ENCODE data around the gene FTCDNL1. TPM values are rescaled to one million over a fixed set of nuclear protein-coding genes. Genes with fewer than 3 reads are reported as not detected.

FTCDNL1 gene
- total RNA-seq, 1 donor from 2014 or later: 3.0 TPM

DNA sequence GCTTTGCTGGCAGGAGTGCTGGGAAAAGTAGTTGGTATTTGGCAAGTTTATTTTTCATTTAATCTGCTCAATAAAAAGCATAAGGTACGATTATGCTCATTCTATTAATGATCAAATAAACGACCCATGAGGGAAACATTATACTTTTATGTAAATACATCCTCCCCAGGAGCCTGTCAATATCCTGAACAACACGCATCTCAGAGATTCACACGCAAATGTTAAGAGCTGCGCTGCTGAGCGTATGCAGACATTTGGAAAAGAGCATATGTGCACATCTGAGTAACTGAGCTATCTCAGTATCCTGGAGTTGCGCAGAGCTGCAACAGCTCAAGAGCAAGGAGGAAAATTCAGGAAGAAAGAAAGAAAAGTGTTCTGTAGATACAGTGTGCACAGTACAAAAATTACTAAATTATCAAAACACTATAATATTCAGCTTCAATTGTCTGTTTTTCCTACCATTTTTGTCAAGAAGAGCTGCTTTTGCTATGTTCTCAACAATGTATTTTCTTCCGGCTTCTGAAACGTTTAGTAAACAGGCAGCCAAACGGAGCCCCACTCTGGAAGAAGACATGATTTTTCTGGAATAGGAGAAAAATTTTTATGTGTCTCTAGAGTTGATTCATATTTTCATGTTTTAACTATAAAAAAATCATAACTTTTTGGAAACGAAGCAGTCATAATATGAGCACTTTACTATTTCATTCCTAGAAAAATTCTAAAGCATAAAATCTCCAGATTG lies 2.4 kb downstream of the FTCDNL1 start:
- intact Hi-C loops (cut with DNase I): no loop called here
- no peak for DNase-seq (ENCODE audit: missing footprints)

DNA sequence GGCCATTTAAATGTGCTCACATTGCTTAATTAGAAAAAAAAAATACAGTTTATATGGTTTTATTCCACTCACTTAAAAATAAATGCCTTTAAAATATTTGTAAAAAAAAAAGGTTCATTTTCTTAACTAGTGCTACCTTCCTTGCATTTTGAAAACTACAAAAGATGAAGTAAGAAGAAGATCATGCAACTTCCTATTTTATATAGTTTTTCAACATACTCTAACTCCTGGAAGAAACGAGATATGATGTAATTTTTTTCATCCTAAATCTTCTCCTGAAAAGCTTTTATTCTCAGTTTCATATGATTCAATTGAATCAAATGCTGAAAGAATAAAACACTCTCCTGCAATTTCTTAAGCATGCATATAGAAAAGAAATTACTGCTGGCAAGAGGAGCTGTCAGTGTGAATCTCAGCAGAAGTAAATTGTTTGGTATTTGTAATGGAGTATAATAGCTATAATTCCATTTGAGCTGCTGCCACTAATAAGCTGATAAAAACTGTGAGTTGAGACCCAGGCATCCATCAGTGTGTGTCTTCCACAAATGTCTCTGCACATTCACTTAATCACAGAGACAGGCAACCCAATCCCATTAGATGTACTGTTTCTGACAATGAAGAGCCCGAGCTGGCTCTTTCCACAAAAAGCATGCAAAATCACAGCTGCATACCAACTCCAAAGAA lies 3.7 kb downstream of the FTCDNL1 start:
- DNase-seq (ENCODE audit: missing footprints) (no peak), ATAC-seq (no peak)
- intact Hi-C loops (cut with DNase I): no loop called here

More for the DNA sequence above, 2.4 kb downstream of the FTCDNL1 start:
- no peak for ATAC-seq

DNA sequence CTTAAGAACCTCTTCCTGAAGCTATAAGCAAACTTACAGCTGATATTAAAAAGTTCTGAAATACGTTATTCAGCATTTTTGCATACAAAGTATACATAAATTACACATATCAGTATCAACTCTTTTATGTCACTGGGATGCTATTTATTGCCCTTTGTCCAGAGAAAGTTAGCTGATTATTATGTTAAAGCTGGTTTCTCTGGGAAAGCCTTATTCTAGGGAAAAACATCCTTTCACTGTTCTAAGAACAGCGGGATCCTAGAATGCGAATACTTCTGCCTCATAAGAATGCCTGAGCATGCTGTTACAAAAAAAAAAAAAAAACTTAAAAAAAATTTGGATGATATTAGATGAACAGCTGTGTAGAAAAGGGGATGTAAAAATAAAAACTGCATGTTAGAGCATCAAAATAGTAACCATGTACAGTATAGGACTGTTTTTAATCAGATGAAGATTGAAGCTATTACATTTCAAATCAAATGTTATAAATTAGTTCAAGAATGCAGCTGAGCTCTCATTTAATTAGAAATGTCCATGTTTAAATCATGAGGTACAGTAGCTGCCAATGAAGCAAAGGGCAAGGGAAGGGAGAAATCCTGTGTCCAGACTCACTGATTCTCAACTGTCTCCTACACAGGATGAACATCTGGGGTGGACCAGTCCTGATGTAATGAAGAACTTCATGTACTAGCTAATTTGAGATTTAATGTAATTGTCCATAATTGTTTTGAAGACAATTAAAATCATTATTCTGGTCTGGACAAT lies 8.2 kb downstream of the FTCDNL1 start:
- ATAC-seq: no peak
- no peak for DNase-seq (ENCODE audit: missing footprints)
- intact Hi-C loops (cut with DNase I): no loop called here

DNA sequence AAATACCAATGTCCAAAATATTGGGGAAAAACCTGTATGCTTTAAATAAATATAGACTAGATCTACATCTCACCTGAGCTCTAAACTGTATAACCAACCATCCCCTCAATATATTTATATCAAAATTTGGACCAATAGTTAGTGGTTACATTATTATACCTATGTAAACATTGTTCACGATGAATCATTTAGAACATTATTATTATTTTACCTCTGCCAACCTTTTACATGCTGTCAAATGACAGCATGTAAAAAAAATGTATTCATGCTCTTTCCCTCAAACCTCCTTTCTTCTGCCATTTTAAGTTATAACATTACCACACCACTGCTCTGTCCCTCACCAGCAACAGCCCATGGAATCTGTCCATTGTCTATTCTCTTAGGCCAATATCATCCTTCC lies 9.6 kb downstream of the FTCDNL1 start:
- ATAC-seq (no peak), DNase-seq (ENCODE audit: missing footprints) (no peak)
- intact Hi-C loops (cut with DNase I): no loop called here

DNA sequence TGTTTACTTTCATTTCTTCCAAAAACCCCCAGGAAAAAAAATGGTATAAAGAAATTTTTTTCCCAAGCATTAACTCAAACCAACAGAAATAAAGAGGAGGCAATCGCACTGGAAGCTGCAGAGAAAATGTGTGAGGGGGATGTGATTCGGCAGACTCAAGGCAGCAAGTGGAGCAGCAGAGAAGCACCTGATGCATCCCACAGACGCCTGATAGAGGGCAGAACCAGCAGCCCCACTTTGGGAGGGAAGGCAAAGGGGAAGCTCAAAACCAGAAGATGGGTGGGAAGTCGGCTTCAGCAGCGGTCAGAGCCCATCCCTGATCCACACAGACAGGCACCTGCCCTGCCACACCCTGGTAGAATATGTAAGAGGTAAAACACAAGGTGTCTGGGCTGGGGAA lies 12.6 kb downstream of the FTCDNL1 start:
- no peak for ATAC-seq
- intact Hi-C loops (cut with DNase I): no loop called here
- no peak for DNase-seq (ENCODE audit: missing footprints)

DNA sequence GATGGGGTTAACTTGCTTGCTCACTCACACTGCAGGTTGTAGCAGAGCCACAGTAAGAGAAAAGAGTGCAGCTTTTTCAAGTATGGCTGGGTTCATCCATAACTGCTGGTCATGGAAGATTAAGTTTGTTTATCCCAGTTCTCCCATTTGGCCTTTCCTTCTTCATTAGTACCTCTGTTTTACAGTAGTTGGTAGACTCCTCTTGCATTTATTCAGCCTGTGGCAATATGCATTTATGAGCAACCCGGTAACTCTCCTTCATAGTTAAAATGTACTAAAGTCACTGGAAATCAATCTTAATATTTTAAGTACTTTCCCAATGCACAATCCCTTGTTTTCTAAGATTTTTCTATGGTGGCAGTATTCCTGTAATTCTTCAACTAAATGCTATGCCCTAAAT lies 14.0 kb downstream of the FTCDNL1 start:
- intact Hi-C loops (cut with DNase I): no loop called here
- DNase-seq (ENCODE audit: missing footprints): no peak
- ATAC-seq: no peak

DNA sequence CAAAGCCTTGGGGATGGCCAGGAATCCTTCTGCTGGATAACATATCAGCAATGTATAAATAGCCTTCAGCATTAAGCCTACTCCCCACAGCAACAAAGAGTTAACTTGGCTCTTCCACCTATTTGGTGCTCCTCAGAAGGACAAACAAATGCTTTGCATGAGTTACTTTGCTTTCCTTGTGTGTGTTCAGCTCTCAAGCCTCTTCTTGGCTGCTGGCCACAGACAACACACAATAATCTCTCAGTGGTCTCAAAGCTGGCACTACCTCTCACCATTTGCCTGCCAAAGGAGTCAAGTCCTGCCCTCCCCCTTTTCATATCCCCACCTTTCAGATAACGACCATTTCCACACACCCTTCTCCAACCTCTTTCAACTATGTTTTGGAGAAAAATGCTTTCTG lies 17.5 kb downstream of the FTCDNL1 start:
- DNase-seq (ENCODE audit: missing footprints): no peak
- intact Hi-C loops (cut with DNase I): no loop called here
- no peak for ATAC-seq

DNA sequence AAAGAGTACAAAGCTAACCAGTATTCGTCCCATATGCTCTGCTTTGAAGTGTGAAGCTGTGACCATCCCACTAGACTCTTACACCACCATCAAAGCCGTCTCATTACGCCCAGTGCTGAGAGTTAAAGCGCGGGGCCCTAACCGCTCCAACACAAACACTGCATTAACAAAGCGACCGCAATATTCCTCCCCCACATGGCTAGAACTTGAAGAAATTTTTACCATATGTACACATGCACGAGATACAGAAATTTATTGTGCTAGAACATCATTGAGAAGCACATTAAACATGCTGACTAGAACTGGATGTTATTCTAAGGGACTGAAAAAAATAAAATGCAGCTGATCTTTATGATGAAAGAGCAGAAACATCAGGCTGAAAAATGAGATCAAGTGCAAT lies 20.5 kb downstream of the FTCDNL1 start:
- intact Hi-C loops (cut with DNase I): no loop called here
- DNase-seq (ENCODE audit: missing footprints) (no peak), ATAC-seq (no peak)

DNA sequence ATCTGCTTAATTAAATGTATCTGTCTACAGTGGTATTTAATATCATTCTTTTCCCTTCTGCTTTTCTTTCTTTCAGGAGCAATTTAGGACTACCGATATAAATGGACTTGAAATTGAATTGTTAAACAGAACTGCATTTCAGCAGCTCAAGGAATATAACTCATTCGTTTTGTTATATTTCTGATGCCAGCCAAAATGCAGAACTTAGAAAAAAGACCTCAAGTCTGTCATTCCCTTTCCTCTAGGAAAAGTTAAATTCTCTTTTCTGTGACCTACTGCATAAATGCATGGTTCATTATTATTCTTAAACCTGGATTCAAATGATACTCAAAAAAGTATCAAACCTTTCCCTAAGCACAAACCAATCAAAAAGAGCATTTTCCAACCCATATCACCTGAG lies 21.4 kb downstream of the FTCDNL1 start:
- DNase-seq (ENCODE audit: missing footprints): no peak
- ATAC-seq: no peak
- intact Hi-C loops (cut with DNase I): no loop called here

DNA sequence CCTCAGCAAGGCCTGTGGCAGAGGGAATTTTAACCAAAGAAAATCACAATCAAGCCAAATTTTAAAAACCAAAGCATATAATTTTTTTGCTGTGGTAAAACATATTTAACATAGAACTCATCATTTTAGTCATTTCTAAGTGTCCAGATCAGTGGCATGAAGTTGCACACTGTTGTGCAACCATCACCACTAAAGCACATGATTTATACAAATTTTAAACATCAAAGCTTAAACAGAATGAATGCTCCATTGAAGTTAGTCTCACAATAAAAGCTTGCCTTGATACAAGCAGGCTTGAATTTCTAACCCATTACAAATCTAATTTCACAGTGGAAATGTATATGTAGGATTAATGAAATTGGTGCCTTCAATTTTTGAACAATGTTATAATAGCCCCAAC lies 31.2 kb downstream of the FTCDNL1 start:
- intact Hi-C loops (cut with DNase I): no loop called here
- DNase-seq (ENCODE audit: missing footprints) (no peak), ATAC-seq (no peak)

DNA sequence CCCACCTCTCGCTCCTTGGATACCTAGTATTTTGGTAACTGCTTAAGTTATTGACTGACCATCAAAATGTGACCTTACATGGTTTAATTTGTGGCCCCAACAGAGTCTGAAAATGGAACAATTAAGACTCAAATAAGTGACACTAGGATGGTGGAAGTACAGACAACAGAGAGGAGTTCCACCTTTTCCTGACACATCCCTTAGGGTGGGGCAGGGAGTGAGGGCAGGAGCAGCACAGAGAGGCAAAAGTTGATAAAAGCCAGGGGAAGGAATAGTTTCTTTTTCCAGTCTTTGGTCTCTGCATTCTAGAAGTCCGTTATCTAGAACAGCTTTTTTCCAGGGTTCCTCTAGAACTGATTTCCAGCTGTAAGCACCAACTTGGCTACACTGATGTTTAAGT lies 32.2 kb downstream of the FTCDNL1 start:
- ATAC-seq (no peak), DNase-seq (ENCODE audit: missing footprints) (no peak)
- intact Hi-C loops (cut with DNase I): no loop called here

DNA sequence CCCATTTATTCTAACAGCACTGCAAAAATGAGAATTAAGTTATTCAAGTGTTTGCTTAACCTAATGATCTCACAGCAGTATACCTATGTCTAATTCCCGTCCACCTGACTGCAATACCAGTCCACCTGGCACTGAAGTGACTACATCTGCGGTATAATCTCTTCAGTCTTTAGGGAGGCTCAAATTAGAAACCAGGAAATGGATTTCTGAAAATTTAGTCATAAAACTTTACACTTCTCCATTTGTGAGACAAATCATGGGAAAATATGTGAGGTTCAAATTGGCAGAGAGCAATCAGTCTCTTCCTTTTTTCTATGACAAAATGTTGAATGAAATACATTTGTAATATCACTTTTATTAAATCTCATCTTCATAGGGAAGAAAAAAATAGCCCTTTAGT lies 33.0 kb downstream of the FTCDNL1 start:
- ATAC-seq (no peak), DNase-seq (ENCODE audit: missing footprints) (no peak)
- intact Hi-C loops (cut with DNase I): no loop called here

DNA sequence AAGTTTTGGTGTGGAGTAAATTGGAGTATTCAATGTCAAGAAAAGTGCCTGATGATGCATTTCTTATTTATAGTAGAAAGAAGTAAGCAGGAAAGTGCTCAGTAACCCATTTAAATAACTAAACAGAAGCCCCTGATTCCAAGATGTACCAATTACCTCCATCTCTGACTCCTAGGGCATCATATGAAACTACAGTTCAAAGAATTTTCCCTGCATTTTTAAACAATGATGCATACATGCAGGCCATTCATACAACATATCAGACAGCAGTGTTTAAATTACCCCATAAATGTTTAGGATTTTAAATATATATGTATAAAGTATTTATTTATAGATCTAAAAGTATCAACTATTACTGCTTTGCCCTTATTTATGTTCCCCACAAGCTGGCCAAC lies 36.2 kb downstream of the FTCDNL1 start:
- intact Hi-C loops (cut with DNase I): no loop called here
- DNase-seq (ENCODE audit: missing footprints): no peak
- no peak for ATAC-seq

DNA sequence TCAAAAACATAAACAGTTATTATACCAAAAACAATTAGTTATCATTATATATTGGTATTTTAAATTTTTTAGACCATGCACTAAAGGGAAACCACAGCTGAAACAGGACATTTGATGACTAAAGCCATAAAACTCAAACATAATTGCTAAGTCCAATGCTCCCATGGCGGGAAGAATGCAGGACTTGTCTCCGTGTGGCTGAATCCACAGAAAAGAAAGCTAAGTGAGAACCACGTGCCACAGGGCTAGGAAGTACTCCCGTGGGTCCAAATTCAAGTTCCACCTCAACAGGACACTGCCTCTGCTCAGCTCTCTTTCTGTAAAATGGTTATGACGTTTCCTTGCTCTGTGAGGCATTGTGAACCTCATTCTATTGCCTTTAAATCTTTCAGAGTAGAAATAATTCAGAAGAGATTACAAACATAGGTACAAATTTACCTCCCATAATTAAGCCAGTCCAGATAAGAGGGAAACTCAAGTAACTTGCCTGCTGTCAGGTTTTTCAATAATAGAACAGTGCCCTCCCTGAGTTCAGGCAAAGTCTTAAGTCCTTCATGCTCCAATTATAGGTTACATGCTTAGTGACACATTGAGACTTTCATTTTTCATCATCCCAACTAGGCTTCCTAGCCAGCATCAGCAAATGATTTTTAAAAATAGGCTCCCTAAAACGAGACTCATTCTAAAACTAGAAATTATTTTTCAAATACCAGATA lies 36.7 kb downstream of the FTCDNL1 start:
- intact Hi-C loops (cut with DNase I): no loop called here
- ATAC-seq: no peak

DNA sequence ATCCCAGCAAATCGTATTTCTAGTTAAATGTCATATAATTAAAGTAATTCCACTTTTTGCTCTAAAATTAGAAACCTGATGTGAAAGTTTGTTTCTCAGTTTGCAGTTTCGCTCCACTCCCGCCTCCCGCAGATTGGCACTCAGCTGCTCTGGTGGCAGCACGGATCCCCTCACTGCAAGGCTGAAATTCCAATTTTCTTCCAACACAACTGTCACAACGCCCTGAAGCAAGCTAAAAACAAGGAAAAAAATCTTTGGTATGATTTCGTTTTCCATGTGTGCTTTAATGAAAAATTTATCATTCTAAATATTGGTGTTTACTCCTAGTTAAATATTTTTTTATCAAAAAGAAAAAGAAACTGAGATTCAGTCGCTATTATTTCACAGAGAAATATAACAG lies 38.5 kb downstream of the FTCDNL1 start:
- DNase-seq (ENCODE audit: missing footprints) (no peak), ATAC-seq (no peak)
- intact Hi-C loops (cut with DNase I): no loop called here

More for the DNA sequence above, 36.7 kb downstream of the FTCDNL1 start:
- DNase-seq (ENCODE audit: missing footprints): no peak

DNA sequence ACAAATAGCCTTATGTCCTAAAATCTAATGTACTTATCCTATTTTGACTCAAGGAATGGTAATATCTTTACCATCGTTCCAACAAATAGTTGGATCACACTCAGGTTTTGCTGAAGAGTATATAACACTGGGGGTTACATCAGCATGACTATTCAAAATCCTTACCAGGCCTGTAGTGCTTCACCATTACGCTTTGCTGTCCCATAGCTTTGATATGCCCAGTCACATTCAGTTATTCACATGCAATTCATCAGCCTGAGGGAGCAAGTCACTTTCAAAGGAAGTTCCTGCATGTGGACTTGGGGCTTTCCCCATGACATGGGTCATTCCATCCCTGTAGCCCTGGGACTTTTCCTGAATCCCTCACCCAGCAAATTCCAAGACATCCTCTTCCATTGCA lies 39.6 kb downstream of the FTCDNL1 start:
- DNase-seq (ENCODE audit: missing footprints): no peak
- intact Hi-C loops (cut with DNase I): no loop called here
- no peak for ATAC-seq

DNA sequence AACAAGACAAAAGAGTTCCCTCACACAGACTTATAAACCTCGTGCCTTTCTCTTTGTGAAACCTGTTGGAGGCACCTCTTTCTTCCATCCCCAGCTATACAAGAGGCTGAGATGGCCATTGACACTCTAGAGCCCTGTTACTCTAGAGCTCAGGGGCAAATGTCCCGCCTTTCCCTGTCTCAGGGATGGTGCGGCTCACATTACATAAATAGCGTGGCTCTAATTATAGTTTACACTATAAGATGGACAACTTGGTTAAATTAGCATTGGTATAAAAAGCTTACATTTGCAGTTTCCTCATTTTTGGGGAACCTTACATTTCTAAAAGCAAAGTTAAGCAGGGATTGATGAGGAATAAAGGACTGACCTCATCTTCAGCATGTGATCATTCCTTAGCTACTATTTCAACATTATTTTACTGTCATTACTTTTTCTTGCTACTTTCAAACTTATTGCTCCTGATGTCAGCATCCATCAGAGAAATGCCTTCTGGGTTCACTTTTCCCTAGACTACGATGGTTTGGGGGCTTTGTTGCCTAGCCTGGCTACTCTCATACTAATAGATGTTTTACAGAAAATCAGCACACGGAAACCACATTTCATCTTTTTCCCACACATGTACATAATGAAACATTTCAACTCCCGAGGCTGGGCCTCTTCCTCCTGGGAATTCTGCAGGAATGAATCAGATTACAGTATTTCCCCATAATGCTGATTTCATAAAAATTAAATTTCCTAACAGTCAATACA lies 40.4 kb downstream of the FTCDNL1 start:
- DNase-seq (ENCODE audit: missing footprints) (no peak), ATAC-seq (no peak)
- intact Hi-C loops (cut with DNase I): no loop called here

DNA sequence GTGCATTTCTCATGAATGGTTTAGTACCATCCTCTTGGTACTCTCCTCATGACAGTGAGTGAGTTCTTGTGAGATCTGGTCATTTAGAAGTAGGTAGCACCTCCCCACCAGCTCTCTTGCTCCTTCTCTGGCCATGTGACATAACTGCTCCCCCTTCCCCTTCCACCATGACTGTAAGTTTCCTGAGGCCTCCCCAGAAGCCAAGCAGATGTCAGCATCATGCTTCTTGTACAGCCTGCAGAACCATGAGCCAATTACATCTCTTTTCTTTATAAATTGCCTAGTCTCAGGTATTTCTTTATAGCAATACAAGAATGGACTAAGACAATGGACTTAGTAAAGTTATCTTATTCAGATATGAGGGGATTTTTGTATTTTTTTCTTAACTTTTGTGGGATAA lies 43.0 kb downstream of the FTCDNL1 start:
- ATAC-seq (no peak), DNase-seq (ENCODE audit: missing footprints) (no peak)
- intact Hi-C loops (cut with DNase I): no loop called here

DNA sequence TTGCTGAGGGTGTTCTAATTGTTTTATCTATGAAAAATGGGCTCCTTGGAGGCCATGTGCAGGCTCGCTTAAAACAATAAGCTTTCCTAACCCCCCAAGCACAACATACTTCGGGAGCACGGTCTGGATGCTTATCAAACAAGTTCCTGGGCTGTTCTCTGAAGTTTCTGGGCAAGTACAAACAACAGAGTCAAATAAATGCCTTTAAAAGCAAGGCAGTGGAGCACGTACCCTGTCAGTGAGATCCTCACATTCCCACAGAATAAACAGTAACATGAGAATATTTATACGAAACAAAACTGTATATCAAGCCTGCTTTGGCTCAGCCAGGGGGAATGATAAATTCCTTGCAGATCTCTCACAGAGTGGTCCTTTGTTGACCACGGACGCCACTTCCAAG lies 44.8 kb downstream of the FTCDNL1 start:
- intact Hi-C loops (cut with DNase I): no loop called here
- DNase-seq (ENCODE audit: missing footprints): no peak
- ATAC-seq: no peak
